GM18868 (cell line): ENCODE data around the gene MTERF4.
"Not testable (repeated sequence)": the region's sequence is repeated elsewhere in the genome, so short reads cannot be mapped to it uniquely, and the experiment has no call there.

ENCODE experiments used
- ATAC-seq: cut with Tn5 transposase; IDR thresholded peaks from one replicate; pipeline ENCODE4 v1.9.1; 2021; ENCODE audit warnings: mild to moderate bottlenecking, moderate library complexity; ENCODE audit not compliant: unreplicated experiment

The MTERF4 gene

DNA sequence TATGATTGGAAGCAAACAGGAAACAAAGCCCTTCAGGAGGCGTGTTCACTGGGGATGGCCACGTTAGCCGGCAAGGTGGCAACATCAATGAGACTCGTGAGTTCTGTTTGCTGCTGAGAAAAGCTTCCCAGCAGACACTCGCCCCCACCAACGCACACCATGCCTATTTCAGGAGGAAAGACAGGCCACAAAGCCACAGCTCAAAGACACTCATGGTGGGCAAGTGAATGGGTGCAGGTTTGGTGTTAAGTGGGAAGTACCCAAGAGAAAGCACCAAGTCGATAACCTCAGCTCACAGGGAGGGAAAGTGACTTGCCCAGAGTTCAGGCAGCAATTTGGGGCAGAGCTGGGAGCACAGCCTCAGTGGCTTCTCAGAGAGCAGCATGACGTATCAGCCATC is 10.5 kb upstream of the MTERF4 start:
- ATAC-seq, result peak; percentile 41

DNA sequence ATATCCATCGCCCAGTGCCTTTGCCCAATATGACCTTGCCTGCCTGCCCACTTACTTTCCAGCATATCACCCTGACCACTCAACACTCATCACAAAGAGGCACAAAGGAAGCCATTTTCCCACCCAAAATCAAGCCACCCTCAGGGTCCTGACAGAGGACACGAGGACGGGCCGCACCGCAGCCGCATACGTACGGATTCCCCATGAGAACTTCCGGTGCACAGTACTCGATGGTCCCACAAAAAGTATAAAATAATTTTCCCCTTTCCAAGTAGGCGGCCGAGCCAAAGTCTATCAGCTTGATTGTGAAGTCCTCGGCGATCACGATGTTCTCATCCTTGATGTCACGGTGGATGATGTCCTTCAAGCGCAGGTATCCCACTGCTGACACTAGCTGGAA is 10.0 kb upstream of the MTERF4 start:
- ATAC-seq, result no peak

DNA sequence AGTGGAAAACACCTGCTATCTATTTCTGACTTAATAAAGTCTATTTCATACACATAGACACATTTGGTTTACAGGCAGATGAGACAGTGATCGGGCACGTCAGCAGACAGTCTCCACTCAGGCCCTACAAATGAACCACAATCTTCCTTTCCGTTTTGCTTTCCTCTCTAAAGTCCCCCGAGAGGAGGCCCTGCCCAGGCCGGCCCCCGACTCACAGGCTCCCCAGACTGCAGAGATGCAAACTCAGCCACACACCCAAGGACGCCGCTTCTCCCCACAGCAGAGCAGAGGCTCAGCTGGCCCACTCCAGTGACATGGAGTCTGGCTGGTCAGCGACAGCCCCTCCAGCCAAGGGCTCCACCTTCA is 9.3 kb upstream of the MTERF4 start:
- ATAC-seq, result peak; percentile 37

DNA sequence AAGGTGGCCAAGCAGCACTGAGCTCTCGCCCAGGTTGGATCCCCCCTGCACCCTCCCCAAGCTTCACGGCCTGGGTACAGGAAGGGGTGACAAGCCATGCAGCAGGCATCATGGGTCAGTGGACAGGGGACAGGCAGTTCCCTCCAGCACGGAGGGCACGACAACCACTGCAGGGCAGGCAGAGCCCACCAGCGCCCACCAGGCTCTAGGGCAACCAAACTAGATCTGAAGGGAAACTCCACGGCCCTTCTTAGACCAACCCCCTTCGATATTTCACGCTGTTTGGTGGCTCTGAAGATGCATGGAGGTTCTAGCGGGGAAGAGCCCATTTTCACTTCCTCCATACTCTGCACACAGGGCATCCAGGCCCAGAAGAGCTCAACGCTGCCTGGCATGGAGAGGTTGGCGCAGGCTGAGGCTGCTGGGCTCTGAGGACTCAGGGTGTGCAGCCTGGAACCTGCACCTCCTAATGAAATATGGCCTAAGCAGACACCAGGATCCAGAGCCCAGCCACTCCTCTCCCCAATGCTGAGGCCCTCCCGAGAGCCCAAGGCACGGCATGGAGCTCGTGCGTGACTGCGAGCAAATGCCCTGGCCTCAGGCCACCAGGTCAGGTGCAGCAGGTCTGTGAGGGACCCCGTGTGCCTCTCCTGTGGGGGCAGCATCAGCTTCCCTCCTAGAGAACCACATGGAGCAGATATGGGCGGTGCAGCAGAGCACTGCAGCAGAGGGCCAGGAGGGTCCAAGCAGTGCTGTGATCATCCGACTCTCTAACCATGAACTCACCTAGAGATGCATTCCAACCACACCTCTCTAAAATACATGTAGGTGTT is 8.7 kb upstream of the MTERF4 start:
- peak; percentile 51 for ATAC-seq

DNA sequence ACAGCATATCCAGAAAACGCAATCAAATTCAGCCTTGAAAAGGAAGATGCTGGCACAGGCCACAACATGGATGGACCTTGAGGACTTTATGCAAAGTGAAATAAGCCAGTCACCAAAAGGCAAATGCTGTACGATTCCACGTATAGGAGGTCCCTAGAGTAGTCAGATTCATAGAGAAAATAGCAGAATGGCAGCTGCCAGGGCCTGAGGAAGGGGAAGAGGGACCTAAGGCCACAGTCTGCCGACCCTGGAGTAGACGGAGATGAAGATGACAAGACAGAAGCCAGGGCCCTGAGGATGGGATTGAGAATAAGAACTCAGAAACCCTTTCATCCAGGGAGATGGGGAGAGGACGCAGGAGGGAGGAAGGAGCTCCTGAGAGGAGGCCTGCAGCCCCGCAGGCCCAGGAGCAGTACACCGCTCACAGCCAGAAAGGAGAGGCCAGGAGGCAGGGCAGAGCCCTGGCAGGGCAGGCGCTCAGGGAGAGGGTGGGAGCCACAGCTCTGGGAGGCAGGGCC is 8.1 kb upstream of the MTERF4 start:
- ATAC-seq, result no peak

DNA sequence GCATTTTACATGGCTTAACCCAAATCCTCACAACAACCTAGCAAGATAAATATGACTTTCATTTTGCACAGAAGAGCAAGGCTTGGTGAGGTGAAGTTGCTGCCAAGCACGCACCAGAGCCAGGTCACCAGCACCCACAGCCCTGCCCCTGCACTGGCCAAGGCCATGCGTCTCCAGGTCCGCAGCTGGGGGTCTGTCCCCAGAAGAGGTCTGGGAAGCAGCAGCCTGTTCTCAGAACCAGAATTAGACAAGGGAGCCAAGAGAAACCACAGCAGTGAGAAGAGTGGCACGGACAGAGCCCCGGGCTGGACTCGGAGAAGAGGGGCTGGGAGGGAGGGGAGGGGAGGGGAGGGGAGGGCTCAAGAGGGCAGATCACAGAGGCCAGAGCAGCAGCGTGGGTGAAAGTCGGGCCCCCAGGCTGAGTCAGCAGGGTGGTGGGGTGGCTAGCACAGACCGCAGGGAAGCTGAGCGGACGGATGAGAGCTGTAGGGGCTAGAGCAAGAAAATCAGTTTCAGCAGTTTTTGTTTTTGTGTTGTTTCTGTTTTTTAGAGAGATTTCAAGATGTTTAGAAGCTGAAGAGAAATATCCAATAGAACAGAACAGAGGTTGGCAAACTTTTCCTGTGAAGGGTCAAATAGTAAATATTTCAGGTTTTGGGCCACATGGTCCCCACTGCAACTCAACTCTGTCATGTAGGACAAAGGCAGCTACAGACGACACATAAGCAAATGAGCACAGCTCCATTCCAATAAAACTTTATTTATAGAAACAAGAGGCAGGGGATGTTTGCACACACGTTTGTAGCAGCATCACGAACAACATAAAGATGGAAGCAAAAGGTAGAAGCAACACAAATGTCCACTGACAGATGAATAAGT is 7.4 kb upstream of the MTERF4 start:
- ATAC-seq, result no peak

DNA sequence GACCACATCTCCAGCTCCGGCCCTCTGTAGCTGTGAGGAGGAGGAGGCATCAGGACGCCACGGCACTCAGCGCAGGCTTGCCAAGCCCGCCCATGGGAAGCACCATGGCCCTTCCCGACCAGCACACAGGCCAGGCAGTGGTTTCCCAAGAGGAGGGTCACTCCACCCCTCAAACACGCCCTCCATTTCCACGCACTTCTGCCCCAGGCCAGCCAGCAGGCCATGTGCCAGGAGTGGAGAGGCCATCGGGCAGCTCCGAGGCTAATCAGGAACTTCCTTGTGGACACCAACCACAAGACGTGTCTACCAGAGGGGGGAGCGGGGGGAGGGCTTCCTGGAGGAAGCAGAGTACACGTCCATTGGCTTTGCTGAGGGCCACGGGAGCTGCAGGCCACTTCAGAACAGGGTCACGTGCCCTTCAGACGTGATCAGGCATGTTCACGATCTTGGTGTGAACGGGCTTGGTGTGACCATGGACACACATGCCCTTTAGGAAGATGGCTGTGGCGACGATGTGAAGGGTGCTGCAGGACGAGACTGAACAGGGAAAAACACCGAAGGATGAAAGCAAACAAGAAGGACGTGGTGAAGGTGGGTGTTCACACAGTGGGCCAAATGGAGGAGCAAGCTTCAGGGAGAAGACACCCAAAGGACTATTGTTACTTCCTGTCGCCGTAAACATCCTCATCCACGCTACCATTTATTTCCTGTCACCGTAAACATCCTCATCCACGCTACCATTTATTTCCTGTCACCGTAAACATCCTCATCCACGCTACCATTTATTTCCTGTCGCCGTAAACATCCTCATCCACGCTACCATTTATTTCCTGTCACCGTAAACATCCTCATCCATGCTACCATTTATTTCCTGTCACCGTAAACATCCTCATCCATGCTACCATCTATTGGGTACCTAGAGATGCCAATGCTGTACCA is 6.5 kb upstream of the MTERF4 start:
- no peak for ATAC-seq

DNA sequence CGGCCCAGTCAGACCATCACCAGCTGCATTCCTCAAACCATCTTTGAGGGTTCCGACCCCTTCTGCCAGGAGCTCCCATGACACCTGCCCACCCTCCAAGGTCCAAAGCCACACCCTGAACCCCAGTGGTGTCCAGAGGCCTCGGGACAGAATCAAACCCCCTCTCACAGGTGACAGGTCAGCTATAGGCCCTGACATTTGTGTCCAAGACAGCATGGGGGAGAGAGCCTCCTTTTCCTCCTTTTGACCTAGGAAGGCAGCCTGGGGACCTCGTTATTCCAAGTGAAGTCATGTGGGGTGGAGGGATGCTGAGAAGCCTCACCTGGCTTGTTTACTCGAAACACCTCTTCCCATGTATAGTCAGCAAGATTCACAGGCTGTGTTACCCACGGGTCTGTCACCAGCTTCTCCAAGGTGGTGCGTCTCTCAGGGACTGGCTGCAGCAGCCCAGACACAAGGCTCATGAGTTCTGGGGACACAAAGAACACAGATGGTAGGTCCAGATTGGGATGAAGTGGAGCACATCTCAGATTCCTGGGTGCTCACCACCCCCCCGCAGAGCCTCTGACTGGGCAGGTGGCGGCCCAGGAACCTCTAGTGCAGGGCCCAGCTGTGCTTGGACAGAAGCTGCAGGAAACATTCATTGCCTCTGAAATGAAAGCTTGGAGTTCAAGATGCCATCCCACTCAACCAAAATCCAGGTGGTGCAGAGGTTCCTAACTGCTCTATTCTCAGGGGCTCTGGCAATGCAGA is 5.1 kb upstream of the MTERF4 start:
- ATAC-seq, result no peak

DNA sequence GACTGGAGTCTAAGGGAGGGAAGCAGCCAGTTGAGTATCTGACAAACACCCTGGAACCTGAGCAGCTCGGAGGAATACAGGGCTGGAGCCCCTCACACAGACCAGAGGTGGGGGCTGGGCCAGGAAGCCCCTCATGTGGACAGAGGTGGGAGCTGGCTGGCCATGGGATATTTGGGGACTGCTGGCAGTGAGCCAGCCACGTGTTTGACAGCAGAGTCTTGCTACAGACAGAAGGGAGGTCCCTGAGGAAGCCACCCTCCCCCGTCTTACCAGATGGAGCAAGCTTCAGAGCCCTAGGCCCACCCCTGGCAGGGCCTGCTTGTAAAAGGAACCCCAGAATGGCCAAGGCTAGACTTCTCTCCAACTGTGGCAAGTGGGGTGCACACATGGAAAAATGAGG is 3.6 kb upstream of the MTERF4 start:
- ATAC-seq, result no peak

DNA sequence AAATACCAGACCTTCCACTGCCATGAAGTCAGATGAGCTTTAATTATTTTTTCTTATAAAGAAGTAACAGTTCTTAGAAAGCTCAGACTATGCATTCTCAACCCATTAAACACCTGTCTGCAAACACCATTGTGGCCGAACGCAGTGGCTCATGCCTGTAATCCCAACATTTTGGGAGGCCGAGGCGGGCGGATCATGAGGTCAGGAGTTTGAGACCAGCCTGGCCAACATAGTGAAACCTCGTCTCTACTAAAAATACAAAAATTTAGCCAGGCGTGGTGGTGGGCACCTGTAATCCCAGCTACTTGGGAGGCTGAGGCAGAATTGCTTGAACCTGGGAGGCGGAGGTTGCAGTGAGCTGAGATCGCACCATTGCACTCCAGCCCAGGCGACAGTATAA is 2.5 kb upstream of the MTERF4 start:
- not testable (repeated sequence) for ATAC-seq

DNA sequence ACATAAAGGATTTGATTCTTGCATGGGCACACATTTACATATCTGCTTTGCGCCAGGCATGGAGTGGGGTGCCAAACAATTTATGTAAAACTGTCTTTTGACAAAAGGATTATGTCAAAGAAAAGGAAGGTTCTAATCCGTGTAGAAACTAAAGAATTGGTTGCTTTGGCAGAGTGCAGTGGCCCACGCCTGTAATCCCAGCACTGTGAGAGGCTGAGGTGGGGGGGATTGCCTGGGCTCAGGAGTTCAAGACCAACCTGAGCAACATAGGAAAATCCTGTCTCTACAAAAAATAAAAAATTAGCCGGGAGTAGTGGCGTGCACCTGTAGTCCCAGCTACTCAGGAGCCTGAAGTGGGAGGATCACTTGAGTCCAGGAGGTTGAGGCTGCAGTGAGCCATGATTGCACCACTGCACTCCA is 1.1 kb upstream of the MTERF4 start:
- no peak for ATAC-seq

DNA sequence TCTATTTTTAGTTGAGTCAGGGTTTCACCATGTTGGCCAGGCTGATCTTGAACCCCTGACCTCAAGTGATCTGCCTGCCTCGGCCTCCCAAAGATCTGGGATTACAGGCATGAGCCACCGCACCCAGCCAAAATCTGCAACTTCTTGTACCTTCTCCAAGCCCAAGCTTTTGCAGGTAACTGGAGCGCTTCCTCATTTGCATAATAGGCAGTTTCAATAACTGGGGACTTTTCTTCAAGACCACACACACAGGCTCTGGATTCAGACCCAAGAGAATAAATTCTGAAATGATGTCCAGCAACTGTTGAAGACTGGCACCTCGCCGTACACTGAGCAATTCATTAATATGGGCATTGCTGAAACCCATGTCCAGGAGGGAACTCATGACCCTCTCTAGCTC is 2.8 kb downstream of the MTERF4 start:
- no peak for ATAC-seq

DNA sequence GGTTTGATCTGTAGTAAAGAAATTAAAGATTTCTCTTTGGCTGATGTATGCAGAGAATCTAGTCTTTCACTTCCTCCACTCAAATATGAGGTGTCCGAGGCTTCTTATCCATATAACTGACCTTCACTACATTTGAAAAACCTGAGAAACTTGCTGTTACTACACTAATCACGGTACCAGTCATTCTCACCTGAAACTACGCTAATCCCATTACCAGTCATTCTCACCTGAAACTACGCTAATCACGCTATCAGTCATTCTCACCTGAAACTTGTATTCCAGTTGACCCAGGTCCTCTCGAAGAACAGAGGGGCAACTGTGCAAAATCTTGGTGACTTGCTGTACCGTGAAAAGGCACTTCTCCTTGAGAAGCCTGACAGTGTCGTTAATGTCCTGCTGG is 5.1 kb downstream of the MTERF4 start:
- peak; percentile 50 for ATAC-seq

DNA sequence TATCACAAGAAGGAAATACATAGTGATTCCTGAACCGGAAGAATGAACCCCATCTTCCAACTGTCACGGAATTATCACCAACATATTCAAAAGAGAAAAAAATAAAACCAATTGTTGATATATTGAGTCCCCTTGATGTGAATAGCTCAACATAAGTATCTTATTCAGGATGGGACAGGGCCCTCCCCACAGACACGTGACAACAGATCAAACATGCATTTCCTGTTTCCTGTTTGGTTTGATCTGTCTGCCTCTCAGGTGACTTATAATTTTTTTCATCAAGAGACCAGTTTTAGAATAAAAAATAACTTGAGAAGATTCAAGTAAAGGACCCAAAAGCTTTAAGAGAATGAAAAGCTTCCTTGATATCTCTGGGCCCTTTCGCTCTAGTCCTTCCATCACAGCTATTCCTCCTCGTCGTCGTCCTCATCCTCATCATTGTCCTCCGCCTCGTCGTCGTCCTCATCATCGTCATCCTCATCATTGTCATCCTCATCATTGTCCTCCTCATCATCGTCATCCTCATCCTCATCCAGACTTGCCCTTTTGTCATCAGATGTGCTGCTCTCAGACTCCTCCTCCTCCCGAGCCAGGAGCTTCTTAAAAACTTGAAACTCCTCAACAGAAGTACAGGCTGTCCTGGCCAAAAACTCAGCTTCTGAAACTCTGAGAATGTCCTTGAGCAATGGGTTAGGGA is 6.3 kb downstream of the MTERF4 start:
- no peak for ATAC-seq

DNA sequence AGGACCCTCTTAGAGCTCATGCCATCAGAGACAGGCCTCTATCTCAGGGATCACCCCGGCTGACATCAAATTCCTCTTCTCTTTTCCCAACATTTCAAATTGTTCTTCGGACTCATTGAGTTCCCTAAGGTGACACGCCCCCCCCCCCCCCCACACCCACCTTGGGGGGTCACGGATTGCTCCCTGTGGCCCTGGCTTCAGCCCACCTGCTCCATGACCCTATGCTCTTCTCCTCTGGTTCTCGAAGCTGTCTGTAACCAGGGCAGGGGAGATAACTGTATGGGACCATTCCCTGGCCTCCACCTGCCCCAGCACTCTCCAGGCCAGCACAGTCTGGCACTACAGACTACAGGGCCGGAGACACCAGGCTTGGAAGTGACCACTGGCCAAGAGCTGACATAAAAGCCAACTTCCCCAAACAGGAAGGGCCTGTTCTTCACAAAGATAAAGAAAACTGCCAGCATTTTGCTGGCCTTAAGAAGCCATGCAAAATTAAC is 7.1 kb downstream of the MTERF4 start:
- ATAC-seq, result no peak

DNA sequence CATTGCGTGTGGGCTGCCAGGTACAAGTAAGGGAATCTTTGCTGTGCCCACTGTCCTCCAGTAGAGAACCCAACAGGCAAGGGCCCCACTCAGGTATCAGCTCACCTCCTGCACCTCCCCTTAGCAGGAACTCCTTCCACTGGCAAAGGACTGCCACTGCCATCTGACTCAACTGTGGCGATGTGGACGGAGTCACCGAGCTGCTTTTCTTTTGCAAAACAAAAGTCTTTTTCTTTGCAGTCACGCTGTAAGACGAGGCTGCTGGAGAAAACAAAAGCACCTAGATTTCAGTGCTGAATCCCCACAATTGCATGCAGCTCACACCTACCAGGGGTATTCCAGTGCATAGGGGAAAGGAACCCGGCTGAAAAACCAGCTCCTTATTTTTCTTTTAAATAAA is 7.9 kb downstream of the MTERF4 start:
- ATAC-seq, result no peak

DNA sequence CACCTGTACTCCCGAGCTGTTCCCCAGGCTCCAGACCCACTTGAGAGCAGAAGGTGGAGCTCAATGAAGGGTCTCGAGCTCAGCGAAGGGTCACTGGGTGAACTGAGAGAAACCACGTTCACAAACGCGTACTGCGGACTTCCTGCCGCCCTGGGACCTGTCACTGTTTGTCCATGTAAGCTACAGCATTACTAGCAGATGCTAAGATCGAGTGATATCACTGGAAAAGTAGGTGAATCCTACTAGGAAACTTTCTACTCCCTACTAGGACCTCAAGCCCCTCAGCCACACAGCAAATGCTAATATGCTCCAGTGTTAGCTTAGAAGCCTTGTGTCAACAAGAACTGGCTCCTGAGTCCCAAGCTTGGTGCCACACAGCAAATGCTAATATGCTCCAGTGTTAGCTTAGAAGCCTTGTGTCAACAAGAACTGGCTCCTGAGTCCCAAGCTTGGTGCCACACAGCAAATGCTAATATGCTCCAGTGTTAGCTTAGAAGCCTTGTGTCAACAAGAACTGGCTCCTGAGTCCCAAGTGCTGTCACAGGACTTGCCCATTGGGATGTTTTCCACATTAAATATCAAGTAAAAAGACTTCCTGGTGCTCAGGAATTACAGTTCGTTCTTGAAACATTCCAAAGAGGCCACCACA is 8.8 kb downstream of the MTERF4 start:
- ATAC-seq, result not testable (repeated sequence)

DNA sequence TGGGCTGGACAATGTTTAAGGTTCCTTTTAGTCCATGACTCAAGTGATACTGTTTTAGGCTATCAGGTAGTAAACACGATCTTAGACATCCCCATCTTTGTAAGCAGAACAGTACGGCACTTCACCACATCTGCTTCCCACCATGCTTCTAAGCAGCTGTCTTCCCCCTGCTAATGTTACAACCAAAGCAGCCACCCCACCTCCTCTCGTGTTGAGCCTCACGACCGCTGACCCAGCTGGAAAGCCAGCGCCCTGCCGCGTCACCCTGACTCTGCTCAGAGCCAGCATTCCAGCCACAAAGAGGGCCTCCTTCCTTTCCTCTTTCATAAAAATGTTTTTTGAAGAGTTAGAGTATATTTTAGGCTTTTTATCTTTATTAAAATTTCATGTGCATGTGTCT is 9.4 kb downstream of the MTERF4 start:
- no peak for ATAC-seq
